Measurements from ENCODE around the gene CDR2.
"Not testable (repeated sequence)": the region's sequence is repeated elsewhere in the genome, so short reads cannot be mapped to it uniquely, and the experiment has no call there.

CDR2 gene

GRCh38 chr16:22304411-22304810 lies 70.0 kb downstream of the CDR2 start:
- no peak for DNase-seq (ENCODE audit: low read depth)

DNA sequence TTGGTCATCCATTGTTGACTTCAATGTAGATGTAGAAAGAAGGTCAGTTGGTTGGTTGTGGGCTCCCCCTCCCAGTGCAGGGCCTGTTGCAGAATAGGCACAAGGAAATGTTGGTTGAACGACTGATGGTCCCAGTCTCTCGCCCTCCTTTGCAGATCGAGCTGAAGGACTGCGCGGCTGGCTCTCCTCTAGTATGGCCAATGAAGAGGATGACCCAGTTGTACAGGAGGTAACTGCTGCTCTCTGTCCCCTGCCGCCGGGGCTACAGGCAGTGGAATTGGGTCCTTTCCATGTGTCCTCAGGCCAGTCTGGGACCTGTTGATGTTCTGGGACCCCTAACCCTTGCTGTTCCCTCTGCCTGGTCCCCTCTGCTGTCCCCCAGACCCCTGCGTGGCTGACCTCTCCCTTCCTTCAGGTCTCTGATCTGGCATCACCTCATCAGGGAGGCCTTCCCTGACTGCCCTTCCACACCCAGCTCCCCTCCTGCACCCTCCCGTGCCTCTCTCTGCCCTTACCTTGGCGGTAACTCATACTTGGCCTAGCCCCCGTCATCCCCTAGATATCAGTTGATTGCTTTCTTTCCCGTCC lies 71.5 kb downstream of the CDR2 start:
- no peak for DNase-seq (ENCODE audit: low read depth)

DNA sequence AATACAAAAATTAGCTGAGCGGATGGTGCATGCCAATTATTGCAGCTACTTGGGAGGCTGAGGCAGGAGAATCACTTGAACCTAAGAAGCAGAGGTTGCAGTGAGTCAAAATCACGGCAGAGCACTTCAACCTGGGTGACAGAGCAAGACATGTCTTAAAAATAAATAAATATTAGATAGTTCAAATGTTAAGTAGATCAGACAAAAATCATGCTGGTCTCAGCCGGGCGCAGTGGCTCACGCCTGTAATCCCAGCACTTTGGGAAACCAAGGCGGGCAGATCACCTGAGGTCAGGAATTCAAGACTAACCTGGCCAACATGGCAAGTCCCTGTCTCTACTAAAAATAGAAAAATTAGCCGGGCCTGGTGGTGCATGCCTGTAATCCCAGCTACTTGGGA lies 73.0 kb downstream of the CDR2 start:
- not testable (repeated sequence) for DNase-seq (ENCODE audit: low read depth)

DNA sequence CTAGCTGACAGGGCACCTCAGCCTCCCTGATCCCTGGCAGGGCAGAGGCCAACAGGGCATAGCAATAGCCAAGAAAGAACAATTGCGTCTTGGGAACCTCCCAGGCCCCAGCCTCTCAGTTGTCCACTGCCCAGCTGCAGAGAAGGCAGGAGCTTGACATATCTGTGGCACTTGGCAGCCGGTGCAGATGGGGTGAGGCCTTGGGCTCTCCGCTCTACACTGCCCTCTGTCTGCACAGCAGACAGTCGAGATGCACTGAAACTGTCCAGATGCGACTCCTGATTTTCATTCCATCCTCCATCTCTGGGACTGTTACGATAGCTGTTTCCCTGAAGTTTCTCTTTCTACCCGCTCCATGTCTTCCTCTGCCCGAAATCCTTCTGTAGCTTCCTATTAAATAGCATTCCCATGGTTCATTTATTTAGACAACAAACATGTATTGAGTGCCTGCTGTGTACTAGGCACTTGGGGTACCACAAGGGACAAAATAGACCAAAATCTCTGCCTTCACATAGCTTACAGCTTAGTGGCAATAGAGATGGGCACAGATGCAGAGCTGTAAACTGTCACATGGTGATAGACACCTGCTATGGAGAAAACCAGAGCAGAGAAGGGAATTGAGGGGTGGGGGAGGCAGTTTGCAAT lies 73.9 kb downstream of the CDR2 start:
- DNase-seq (ENCODE audit: low read depth) = peak; percentile 50

DNA sequence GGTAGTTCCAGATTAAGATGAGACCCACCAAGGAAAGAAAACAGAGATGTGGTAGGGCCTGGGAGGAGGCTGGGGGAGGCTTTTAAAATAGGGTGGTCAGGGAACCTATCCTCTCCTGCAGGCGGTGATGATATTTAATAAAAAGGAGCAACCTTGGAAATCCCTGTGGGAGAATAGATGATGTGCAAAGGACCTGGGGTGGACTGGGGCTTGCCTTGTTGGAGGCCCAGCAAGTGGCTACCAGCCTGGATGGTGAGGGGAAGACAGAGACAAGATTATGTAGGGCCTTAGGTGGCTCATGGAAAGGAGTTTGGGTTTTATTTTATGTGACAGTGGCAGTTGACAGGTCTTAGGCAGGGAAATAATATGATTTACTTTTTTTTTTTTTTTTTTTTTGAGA lies 75.4 kb downstream of the CDR2 start:
- no peak for DNase-seq (ENCODE audit: low read depth)

- peak; percentile 95 for DNase-seq (ENCODE audit: low read depth)
These were observed 76.3 kb downstream of the CDR2 start for GRCh38 chr16:22297871-22298733.

DNA sequence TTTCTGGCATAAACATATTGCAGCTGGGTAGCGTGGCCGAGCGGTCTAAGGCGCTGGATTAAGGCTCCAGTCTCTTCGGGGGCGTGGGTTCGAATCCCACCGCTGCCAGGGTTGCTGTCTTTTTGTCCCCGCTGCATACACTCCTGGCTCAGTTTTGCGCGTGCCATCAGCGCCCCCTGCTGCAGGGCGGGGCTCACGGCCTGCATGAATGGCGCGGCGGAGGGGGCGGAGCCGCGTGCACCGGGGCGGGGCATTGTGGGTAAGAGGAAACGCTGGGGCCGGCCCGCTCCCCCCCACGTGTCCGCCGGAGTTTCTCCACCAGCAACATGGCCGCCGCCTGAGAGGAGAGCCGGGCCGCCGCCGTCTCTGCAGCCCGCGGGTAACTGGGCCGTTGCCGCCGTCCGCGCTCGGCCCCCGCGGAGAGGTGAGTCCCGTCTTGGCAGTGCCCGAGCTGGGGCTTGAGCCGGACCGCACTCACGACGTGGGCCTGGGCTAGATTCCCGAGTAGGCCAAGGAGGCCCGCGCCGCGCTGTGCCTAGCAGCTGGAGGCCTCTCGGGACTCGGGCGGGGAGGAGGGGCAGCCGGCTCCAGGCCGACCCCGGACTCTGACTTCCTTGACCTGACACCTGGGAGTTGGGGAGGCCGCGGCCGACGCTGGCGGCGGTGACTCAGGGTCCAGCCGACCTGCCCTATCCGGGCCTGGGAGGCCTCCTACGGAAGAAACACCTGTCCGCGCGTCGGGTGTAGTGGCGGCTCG lies 77.1 kb downstream of the CDR2 start, which contains the start of gene POLR3E:
Gene POLR3E (plus strand): TSS at position 296 of the 757 bp plus-strand sequence. CDS start 5,560 bp downstream, outside the sequence.
- peak; percentile 95 for DNase-seq (ENCODE audit: low read depth)

- DNase-seq (ENCODE audit: low read depth) = no peak
These were observed 78.0 kb downstream of the CDR2 start for GRCh38 chr16:22296225-22297113.

All from fibroblast of the conjunctiva (primary cell).